CD4-positive, alpha-beta T cell (primary cell): ENCODE measurements around the gene CIRBP. TPM values are rescaled to one million over a fixed set of nuclear protein-coding genes. Genes with fewer than 3 reads are reported as not detected.

Experiments used
- ATAC-seq: fragments of 200-7000 bp; cut with Tn5 transposase; one replicate; pipeline ENCODE4 v1.10.0; 2022; ENCODE audit warnings: mild to moderate bottlenecking; ENCODE audit not compliant: poor library complexity
- CTCF ChIA-PET: fragments of 350-600 bp; sonication (Branson Sonifier 250); formaldehyde crosslinking; loops from one replicate; lab custom pipeline; 2021; ENCODE audit warnings: antibody characterized with exemption, inconsistent platforms; lab: Charles Lee
- POLR2A ChIA-PET: fragments of 350-600 bp; sonication (Branson Sonifier 250); formaldehyde crosslinking; loops from one replicate; lab custom pipeline; 2021; ENCODE audit warnings: antibody characterized with exemption, inconsistent platforms; lab: Charles Lee
- DNase-seq, 14 experiments: peaks; one replicate each; pipeline ENCODE4 v3.0.0-alpha.2; 2013 to 2020; ENCODE audit warnings: mixed read lengths in 2 of 14
- H3K27ac ChIP-seq, 2 donors: one replicate each; pipeline versions ENCODE4 v1.5.1 to v1.7.0; 2013; ENCODE audit warnings: low read length in 2 of 2, low read depth in 1 of 2, mild to moderate bottlenecking in 1 of 2
- H3K27me3 ChIP-seq, 2 experiments: 1 replicate in 1 of 2; 2 replicates in 1 of 2; pipeline versions ENCODE4 v1.6.1 to v1.7.0; 2013; ENCODE audit warnings: low read length in 2 of 2, control low read depth in 1 of 2, mild to moderate bottlenecking in 1 of 2, moderate library complexity in 1 of 2; ENCODE audit not compliant: insufficient read depth in 2 of 2, control insufficient read depth in 1 of 2
- H3K36me3 ChIP-seq: one replicate; pipeline ENCODE4 v1.6.1; 2013; ENCODE audit warnings: low read length, control low read depth; ENCODE audit not compliant: insufficient read depth
- H3K4me1 ChIP-seq: one replicate; pipeline ENCODE4 v1.6.1; 2013; ENCODE audit warnings: low read length, control low read depth; ENCODE audit not compliant: insufficient read depth
- H3K4me3 ChIP-seq: one replicate; pipeline ENCODE4 v1.5.1; 2013; ENCODE audit warnings: mild to moderate bottlenecking, low read length, moderate library complexity
- H3K9me3 ChIP-seq, 2 experiments: 1 replicate in 1 of 2; 2 replicates in 1 of 2; pipeline versions ENCODE4 v1.6.1 to v1.7.0; 2013; ENCODE audit warnings: low read length in 2 of 2, mild to moderate bottlenecking in 2 of 2, control low read depth in 1 of 2, moderate library complexity in 1 of 2; ENCODE audit not compliant: control insufficient read depth in 1 of 2, insufficient read depth in 1 of 2
- H3K27ac Mint-ChIP-seq: one replicate; pipeline ENCODE4 v1.8.0; 2020; ENCODE audit warnings: mixed read lengths
- H3K27me3 Mint-ChIP-seq: one replicate; pipeline ENCODE4 v1.8.0; 2021; ENCODE audit warnings: mixed read lengths
- H3K36me3 Mint-ChIP-seq: one replicate; pipeline ENCODE4 v1.8.0; 2021; ENCODE audit warnings: low read depth, mixed read lengths
- H3K4me1 Mint-ChIP-seq: one replicate; pipeline ENCODE4 v1.8.0; 2021; ENCODE audit warnings: low read depth, mixed read lengths
- H3K4me3 Mint-ChIP-seq: one replicate; pipeline ENCODE4 v1.8.0; 2020; ENCODE audit warnings: mild to moderate bottlenecking, mixed read lengths
- H3K9me3 Mint-ChIP-seq: one replicate; pipeline ENCODE4 v1.8.0; 2020; ENCODE audit warnings: mixed read lengths
- CTCF ChIP-seq: fragments of 200-600 bp; IDR thresholded peaks from one replicate; pipeline ENCODE4 v1.8.0; 2022; ENCODE audit warnings: antibody characterized with exemption, mild to moderate bottlenecking
- intact Hi-C, 2 experiments: fragments of 100-400 bp; cut with DNase I in 1 of 2; cut with micrococcal nuclease in 1 of 2; formaldehyde crosslinking; loops; one replicate each; pipeline versions ENCODE4 v1.15.1 to v1.9.0; 2023 to 2025; cut with DNase I, micrococcal nuclease
- total RNA-seq, 174 experiments: library from RNA in 2 of 174; stranded (reverse) in 2 of 174; gene quantifications; one replicate each; pipeline ENCODE4 v1.2.3 and lab custom pipeline; 2021 to 2026

The CIRBP gene
- total RNA-seq, 2 experiments from 2014 or later: 614 to 628 TPM

GRCh38 chr19:1262623-1263123 lies 6.5 kb upstream of the CIRBP start:
- H3K27ac ChIP-seq: peak overlapping the region; percentile 98
- no peak for TF ChIP-seq CTCF
- no peaks in the 10 kb centered on the region for H3K9me3 ChIP-seq
- H3K9me3 Mint-ChIP-seq: no peaks in the 10 kb centered on the region
- H3K36me3 Mint-ChIP-seq: peaks cover 23% of the 10 kb centered on the region
- CTCF ChIA-PET: interaction anchor here (11.0 kb wide), 1 partner anchor 18 kb away, joined by 255 read pairs; no protein-coding TSS in a partner anchor
- H3K4me3 Mint-ChIP-seq: peak overlapping the region; percentile 78
- H3K4me1 ChIP-seq: peaks cover 82% of the 10 kb centered on the region
- ATAC-seq (no peak), DNase-seq (no peak)
- POLR2A ChIA-PET: interaction anchor here (3.0 to 10.3 kb wide), 2 partner anchors 10 to 13 kb away, joined by 13 to 193 read pairs; partner anchors contain the start of gene FAM174C
- H3K36me3 ChIP-seq: peaks cover 7% of the 10 kb centered on the region
- H3K4me1 Mint-ChIP-seq: peaks cover 49% of the 10 kb centered on the region
- H3K4me3 ChIP-seq: no peak overlapping the region
- H3K27me3 Mint-ChIP-seq: no peaks in the 10 kb centered on the region
- intact Hi-C loops: no loop called here
- H3K27ac Mint-ChIP-seq: peak overlapping the region; percentile 71
- H3K27me3 ChIP-seq: no peaks in the 10 kb centered on the region

DNA sequence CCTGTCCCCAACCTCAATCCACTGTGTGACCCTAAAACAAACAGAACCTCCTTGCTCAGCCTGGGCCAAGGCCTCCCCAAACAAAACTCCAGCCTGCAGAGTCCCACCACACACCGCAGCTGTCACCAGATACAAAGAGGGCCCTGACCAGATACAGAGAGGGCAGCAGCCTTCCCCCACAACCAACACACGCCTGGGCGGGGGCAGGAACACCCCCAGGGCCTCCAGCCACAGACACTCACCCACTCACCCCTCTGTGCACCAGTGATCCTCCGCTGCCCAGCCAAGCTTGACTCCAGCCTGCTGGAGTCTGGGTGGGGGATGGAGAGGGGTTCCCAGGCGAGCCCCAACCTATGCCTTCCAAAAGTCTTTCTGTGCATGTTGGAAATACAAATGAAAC lies 5.9 kb upstream of the CIRBP start:
- H3K27me3 Mint-ChIP-seq: no peaks in the 10 kb centered on the region
- intact Hi-C loops: no loop called here
- ChIA-PET POLR2A (interaction anchor here (10.3 kb wide), 1 partner anchor 10 kb away, joined by 193 read pairs; no protein-coding TSS in a partner anchor), CTCF (interaction anchor here (11.0 kb wide), 1 partner anchor 19 kb away, joined by 255 read pairs; no protein-coding TSS in a partner anchor)
- TF ChIP-seq CTCF: no peak
- DNase-seq (no peak), ATAC-seq (no peak)
- H3K36me3 Mint-ChIP-seq: peaks cover 18% of the 10 kb centered on the region
- H3K9me3 Mint-ChIP-seq: no peaks in the 10 kb centered on the region
- H3K4me3 Mint-ChIP-seq: peak overlapping the region; percentile 78
- Histone ChIP-seq H3K9me3 (no peaks in the 10 kb centered on the region), H3K4me3 (no peak overlapping the region), H3K36me3 (peaks cover 1% of the 10 kb centered on the region), H3K4me1 (peaks cover 82% of the 10 kb centered on the region), H3K27ac (peak overlapping the region in 1 of 2 donors; percentile 98), H3K27me3 (no peaks in the 10 kb centered on the region)
- peaks cover 49% of the 10 kb centered on the region for H3K4me1 Mint-ChIP-seq
- H3K27ac Mint-ChIP-seq: peak overlapping the region; percentile 71

DNA sequence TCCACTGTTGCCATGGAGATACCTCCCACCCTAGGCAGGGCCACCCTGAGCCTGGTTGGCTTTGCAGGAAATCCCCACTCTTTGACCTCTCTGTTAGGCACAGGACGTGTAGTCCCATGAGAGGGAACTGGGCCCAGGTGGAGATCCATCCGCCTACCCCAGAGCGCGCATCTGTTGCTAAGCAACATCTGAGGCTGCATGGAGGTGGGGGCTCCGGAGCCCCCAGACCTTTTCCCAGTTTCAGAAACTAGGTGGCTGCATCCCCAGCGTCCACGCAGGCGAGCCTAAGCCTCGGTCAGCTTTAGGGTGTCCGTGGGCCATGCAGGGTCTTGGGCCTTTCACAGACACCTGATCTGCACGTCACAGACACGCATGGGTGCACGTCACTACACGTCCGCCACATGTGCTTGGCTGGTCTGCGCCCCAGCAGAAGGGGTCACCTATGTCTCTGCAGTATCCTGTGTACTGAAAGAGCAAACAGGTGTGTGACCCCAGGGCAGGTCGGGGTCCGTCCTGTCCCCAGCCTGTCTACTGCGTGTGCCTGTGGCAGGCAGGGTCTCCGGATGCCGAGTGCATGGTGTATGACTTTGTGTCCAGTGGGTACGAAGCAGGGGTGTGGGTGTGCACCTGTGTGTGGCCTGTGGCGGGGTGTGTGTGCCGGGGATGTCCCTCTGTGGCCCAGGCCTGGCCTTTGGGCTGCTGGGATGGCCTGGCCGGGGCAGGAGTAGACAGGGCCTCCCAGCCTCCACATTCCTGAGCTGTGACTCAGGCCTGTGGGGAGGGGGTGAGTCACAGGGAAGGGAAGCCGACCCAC lies 4.1 kb upstream of the CIRBP start:
- H3K9me3 ChIP-seq: no peaks in the 10 kb centered on the region
- H3K27ac ChIP-seq: no peak overlapping the region
- ChIA-PET POLR2A (interaction anchor here (2.1 to 10.3 kb wide), 4 partner anchors 10 to 21 kb away, joined by 14 to 476 read pairs (median 109); partner anchors contain the start of genes ATP5F1D and FAM174C), CTCF (interaction anchor here (0.6 to 11.0 kb wide), 2 partner anchors 21 to 53 kb away, joined by 3 to 255 read pairs; no protein-coding TSS in a partner anchor)
- intact Hi-C loops: no loop called here
- peak overlapping the region; percentile 33 for H3K27ac Mint-ChIP-seq
- DNase-seq (peak in 2 of 14 experiments; percentile 40 to 60), ATAC-seq (no peak)
- peak overlapping the region; percentile 71 for H3K4me3 Mint-ChIP-seq
- no peaks in the 10 kb centered on the region for H3K27me3 ChIP-seq
- no peak for TF ChIP-seq CTCF
- peaks cover 45% of the 10 kb centered on the region for H3K4me1 Mint-ChIP-seq
- peaks cover 77% of the 10 kb centered on the region for H3K4me1 ChIP-seq
- peaks cover 4% of the 10 kb centered on the region for H3K36me3 ChIP-seq
- no peaks in the 10 kb centered on the region for H3K27me3 Mint-ChIP-seq
- H3K9me3 Mint-ChIP-seq: no peaks in the 10 kb centered on the region
- no peak overlapping the region for H3K4me3 ChIP-seq
- H3K36me3 Mint-ChIP-seq: peaks cover 14% of the 10 kb centered on the region
